ENCODE results near the gene DECR2. TPM values are rescaled to one million over a fixed set of nuclear protein-coding genes. Genes with fewer than 3 reads are reported as not detected.

DECR2 gene
- total RNA-seq, 1 experiment from 2014 or later, result 17.1 TPM

GRCh38 chr16:356741-357140, 44.9 kb upstream of the DECR2 start:
- intact Hi-C loops (cut with micrococcal nuclease), result no loop called here
- POLR2A ChIA-PET, result no interaction called here
- no peaks in the 10 kb centered on the region for H3K36me3 ChIP-seq (ENCODE audit: control insufficient read depth in 1 of 2, insufficient read depth in 2 of 2, low read length in 2 of 2)
- peaks cover 1% of the 10 kb centered on the region; the same call in 1 of the 2 replicates for H3K79me2 ChIP-seq (ENCODE audit: insufficient read depth, low read length)
- H3K27me3 ChIP-seq (ENCODE audit: insufficient read depth, low read length), result no peaks in the 10 kb centered on the region
- BruUV-seq (replicated peaks), result no TSS peak
- H3K27ac ChIP-seq (ENCODE audit: low read depth, low read length), result no peak overlapping the region
- DNase-seq (ENCODE audit: low read depth, low spot score) (no peak), ATAC-seq (no peak)
- RAD21 ChIA-PET (ENCODE audit: low non-redundant PET in 1 of 2, low total read pairs in 2 of 2, uncharacterized antibody in 2 of 2, unreplicated experiment in 2 of 2), result no interaction called here
- no peak overlapping the region for H3K9ac ChIP-seq (ENCODE audit: low read length)
- H3K9me2 ChIP-seq (ENCODE audit: insufficient read depth), result no peaks in the 10 kb centered on the region
- TF ChIP-seq ELF1 (IDR thresholded peaks at IDR 0.05; ENCODE audit: borderline replicate concordance, low read depth) (no peak), ATF3 (IDR thresholded peaks at IDR 0.05) (no peak), SRF (IDR thresholded peaks at IDR 0.05; ENCODE audit: low read depth) (no peak), ZNF274 (IDR thresholded peaks at IDR 0.05; ENCODE audit: low read depth, low read length) (no peak), FOSL1 (IDR thresholded peaks at IDR 0.05; ENCODE audit: low read depth) (no peak), REST (IDR thresholded peaks at IDR 0.05; ENCODE audit: low read depth) (no peak), JUND (IDR thresholded peaks at IDR 0.05) (no peak), SP1 (IDR thresholded peaks at IDR 0.05; ENCODE audit: low read depth) (no peak), MAX (IDR thresholded peaks at IDR 0.05) (no peak), EZH2 (IDR thresholded peaks at IDR 0.05) (no peak), CBX3 (IDR thresholded peaks at IDR 0.05; ENCODE audit: low read depth) (no peak)
- H2AFZ ChIP-seq (ENCODE audit: low read depth, low read length, poor library complexity, severe bottlenecking), result no peak overlapping the region
- no peaks in the 10 kb centered on the region for H4K20me1 ChIP-seq (ENCODE audit: insufficient read depth)
- no peak overlapping the region for H3K4me3 ChIP-seq (replicated peaks in 1 of 2; ENCODE audit: low read depth in 1 of 2, low read length in 2 of 2)
- peaks cover 2 to 7% of the 10 kb centered on the region in 2 experiments; a peak in 1 of 4 replicates for H3K4me1 ChIP-seq (ENCODE audit: control insufficient read depth in 1 of 2, insufficient read depth in 2 of 2, low read length in 2 of 2)
- CTCF ChIA-PET, result no interaction called here
- no peak overlapping the region for H3K4me2 ChIP-seq (ENCODE audit: low read length)
- no peaks in the 10 kb centered on the region for H3K9me3 ChIP-seq (ENCODE audit: control insufficient read depth in 1 of 2, insufficient read depth in 1 of 2, low read depth in 1 of 2, low read length in 2 of 2)
